H1 (cell line): ENCODE data around the gene ZKSCAN8. TPM values are rescaled to one million over a fixed set of nuclear protein-coding genes. Genes with fewer than 3 reads are reported as not detected.
A peak's percentile ranks its signal among the peaks of the same experiment; 100 is the strongest.

Source experiments
- CTCF ChIA-PET: fragments of 300-600 bp; sonication (Branson Sonifier 250); formaldehyde crosslinking; loops from one replicate; lab custom pipeline; 2021; ENCODE audit not compliant: partially characterized antibody; lab: Charles Lee
- POLR2A ChIA-PET: fragments of 300-600 bp; sonication (Branson Sonifier 250); formaldehyde crosslinking; loops from one replicate; lab custom pipeline; 2021; ENCODE audit warnings: inconsistent platforms; ENCODE audit not compliant: partially characterized antibody; lab: Charles Lee
- DNase-seq, 2 experiments: peaks; one replicate each; pipeline versions ENCODE4 v3.0.0 to v3.0.0-alpha.2; 2010 to 2022; ENCODE audit warnings: low spot score in 2 of 2, low read depth in 1 of 2, mixed read lengths in 1 of 2
- FAIRE-seq: peaks from 2 replicates; lab custom pipeline; 2011; peaks lifted over from hg19 to GRCh38; lab: Jason Lieb, UNC
- H2AFZ ChIP-seq: 2 replicates; pipeline ENCODE4 v1.8.1; 2012; ENCODE audit warnings: low read length, inconsistent platforms
- H2AK5ac ChIP-seq: 2 replicates; pipeline ENCODE4 v1.6.1; 2013; ENCODE audit warnings: low read depth, low read length
- H2BK120ac ChIP-seq: replicated peaks from 2 replicates; pipeline ENCODE3; 2013; ENCODE audit warnings: low read depth, low read length, inconsistent platforms
- H2BK12ac ChIP-seq: 2 replicates; pipeline ENCODE4 v1.6.1; 2013; ENCODE audit warnings: low read depth, low read length
- H2BK15ac ChIP-seq: 2 replicates; pipeline ENCODE4 v1.6.1; 2013; ENCODE audit warnings: low read length
- H2BK20ac ChIP-seq: 2 replicates; pipeline ENCODE4 v1.6.1; 2013; ENCODE audit warnings: low read length
- H2BK5ac ChIP-seq: 2 replicates; pipeline ENCODE4 v1.6.1; 2013; ENCODE audit warnings: low read depth, low read length
- H3K14ac ChIP-seq: 2 replicates; pipeline ENCODE4 v1.6.1; 2013; ENCODE audit warnings: inconsistent platforms; ENCODE audit not compliant: insufficient read length
- H3K18ac ChIP-seq: 2 replicates; pipeline ENCODE4 v1.6.1; 2013; ENCODE audit warnings: low read length; ENCODE audit errors: extremely low read depth
- H3K23ac ChIP-seq: 2 replicates; pipeline ENCODE4 v1.6.1; 2013; ENCODE audit warnings: inconsistent platforms; ENCODE audit not compliant: insufficient read length
- H3K23me2 ChIP-seq: 2 replicates; pipeline ENCODE4 v1.6.1; 2013; ENCODE audit warnings: low read depth, low read length
- H3K27ac ChIP-seq: 2 replicates; pipeline ENCODE4 v1.6.1; 2011; ENCODE audit warnings: low read depth, low read length, inconsistent platforms
- H3K27me3 ChIP-seq, 4 experiments: replicated peaks in 1 of 4; 1 replicate in 1 of 4; 2 replicates in 3 of 4; pipeline versions ENCODE4 v1.6.1 to v1.8.1; 2011 to 2013; ENCODE audit warnings: low read length in 3 of 4, mild to moderate bottlenecking in 3 of 4, inconsistent platforms in 2 of 4, mixed read lengths in 2 of 4, moderate library complexity in 1 of 4; ENCODE audit not compliant: control insufficient read depth in 3 of 4, insufficient read depth in 3 of 4; ENCODE audit errors: extremely low read depth in 1 of 4
- H3K36me3 ChIP-seq, 4 experiments: 2 replicates each; pipeline versions ENCODE4 v1.6.1 to v1.8.1; 2011 to 2013; ENCODE audit warnings: mild to moderate bottlenecking in 4 of 4, low read length in 3 of 4, moderate library complexity in 2 of 4, control low read depth in 1 of 4, inconsistent platforms in 1 of 4; ENCODE audit not compliant: insufficient read depth in 4 of 4, control insufficient read depth in 2 of 4
- H3K4ac ChIP-seq: replicated peaks from 2 replicates; pipeline ENCODE3; 2013; ENCODE audit warnings: low read length, low read depth, mixed read lengths, inconsistent platforms; ENCODE audit not compliant: insufficient read length
- H3K4me1 ChIP-seq, 4 experiments: replicated peaks in 1 of 4; 1 replicate in 1 of 4; 2 replicates in 3 of 4; pipeline versions ENCODE4 v1.6.1 to v1.8.1; 2011 to 2013; ENCODE audit warnings: low read length in 3 of 4, inconsistent platforms in 2 of 4, mixed read lengths in 1 of 4; ENCODE audit not compliant: insufficient read depth in 4 of 4, control insufficient read depth in 3 of 4
- H3K4me2 ChIP-seq, 2 experiments: 2 replicates each; pipeline versions ENCODE4 v1.6.1 to v1.8.1; 2011 to 2013; ENCODE audit warnings: low read depth in 2 of 2, low read length in 2 of 2, control low read depth in 1 of 2, inconsistent platforms in 1 of 2, mild to moderate bottlenecking in 1 of 2; ENCODE audit not compliant: insufficient read depth in 1 of 2
- H3K4me3 ChIP-seq, 4 experiments: fragments of 200-600, 300-600 bp in 1 of 4; sonication (generic), shearing (Covaris generic), sonication (Bioruptor Twin) in 1 of 4; 2 replicates each; pipeline versions ENCODE4 v1.5.1 to v1.8.1; 2011 to 2016; ENCODE audit warnings: low read length in 4 of 4, low read depth in 3 of 4, control low read depth in 2 of 4, inconsistent platforms in 2 of 4, mild to moderate bottlenecking in 2 of 4, mixed read lengths in 1 of 4, moderate library complexity in 1 of 4; ENCODE audit not compliant: insufficient read depth in 2 of 4; ENCODE audit errors: extremely low read depth in 1 of 4
- H3K56ac ChIP-seq: replicated peaks from 2 replicates; pipeline ENCODE3; 2013; ENCODE audit warnings: low read depth, mild to moderate bottlenecking, mixed read lengths, low read length, inconsistent platforms; ENCODE audit not compliant: insufficient read length
- H3K79me1 ChIP-seq: 2 replicates; pipeline ENCODE4 v1.6.1; 2013; ENCODE audit warnings: low read depth, low read length, control low read depth
- H3K79me2 ChIP-seq, 2 experiments: 2 replicates each; pipeline versions ENCODE4 v1.6.1 to v1.8.1; 2012 to 2013; ENCODE audit warnings: low read length in 2 of 2, mild to moderate bottlenecking in 2 of 2, inconsistent platforms in 1 of 2; ENCODE audit not compliant: insufficient read depth in 2 of 2, control insufficient read depth in 1 of 2
- H3K9ac ChIP-seq, 4 experiments: replicated peaks in 1 of 4; 1 replicate in 1 of 4; 2 replicates in 3 of 4; pipeline versions ENCODE4 v1.6.1 to v1.8.1; 2011 to 2013; ENCODE audit warnings: low read depth in 3 of 4, low read length in 3 of 4, control low read depth in 2 of 4, mild to moderate bottlenecking in 2 of 4, moderate library complexity in 2 of 4, inconsistent platforms in 1 of 4; ENCODE audit errors: extremely low read depth in 1 of 4
- H3K9me3 ChIP-seq, 2 experiments: 2 replicates each; pipeline versions ENCODE4 v1.6.1 to v1.8.1; 2012 to 2013; ENCODE audit warnings: mild to moderate bottlenecking in 2 of 2, moderate library complexity in 2 of 2, control low read depth in 1 of 2, inconsistent platforms in 1 of 2, low read depth in 1 of 2, low read length in 1 of 2, mixed read lengths in 1 of 2; ENCODE audit not compliant: insufficient read depth in 2 of 2
- H4K20me1 ChIP-seq, 2 experiments: replicated peaks in 1 of 2; 2 replicates each; pipeline versions ENCODE3 to v1.8.1; 2011 to 2013; ENCODE audit warnings: inconsistent platforms in 2 of 2, low read length in 2 of 2, mild to moderate bottlenecking in 1 of 2; ENCODE audit not compliant: insufficient read depth in 2 of 2, control insufficient read depth in 1 of 2
- H4K5ac ChIP-seq: 2 replicates; pipeline ENCODE4 v1.6.1; 2013; ENCODE audit warnings: low read length, low read depth, mixed read lengths, inconsistent platforms; ENCODE audit not compliant: insufficient read length
- H4K8ac ChIP-seq: 2 replicates; pipeline ENCODE4 v1.8.0; 2013; ENCODE audit warnings: mild to moderate bottlenecking, moderate library complexity, low read length, inconsistent platforms; ENCODE audit not compliant: insufficient read depth; ENCODE audit errors: extremely low read depth
- H4K91ac ChIP-seq: replicated peaks from 2 replicates; pipeline ENCODE3; 2013; ENCODE audit warnings: low read length, mixed read lengths, inconsistent platforms; ENCODE audit not compliant: insufficient read length
- CBX8 ChIP-seq: fragments of 300-800, 300-1000 bp; sonication (generic); IDR thresholded peaks from 2 replicates; pipeline ENCODE4 v1.7.1; 2016; ENCODE audit warnings: low read depth, low read length, borderline replicate concordance
- CHD2 ChIP-seq: IDR thresholded peaks from 2 replicates; pipeline ENCODE4 v1.6.1; 2012; ENCODE audit warnings: low read length, improper control_type of control experiment
- HDAC2 ChIP-seq, 2 experiments: fragments of 300-600 bp in 1 of 2; sonication (generic) in 1 of 2; IDR thresholded peaks; 2 replicates each; pipeline ENCODE4 v1.6.1; 2011 to 2012; ENCODE audit warnings: low read depth in 2 of 2, low read length in 2 of 2, mild to moderate bottlenecking in 2 of 2, moderate library complexity in 2 of 2, borderline replicate concordance in 1 of 2, inconsistent platforms in 1 of 2
- RXRA ChIP-seq: IDR thresholded peaks from 2 replicates; pipeline ENCODE4 v1.6.1; 2011; ENCODE audit warnings: low read depth, mild to moderate bottlenecking, low read length, moderate library complexity; ENCODE audit not compliant: insufficient read depth
- SAP30 ChIP-seq: fragments of 300-600 bp; sonication (generic); IDR thresholded peaks from 2 replicates; pipeline ENCODE4 v1.7.1; 2012; ENCODE audit warnings: low read length, moderate library complexity, mild to moderate bottlenecking, inconsistent platforms; ENCODE audit not compliant: insufficient read depth, insufficient replicate concordance
- SIX5 ChIP-seq: IDR thresholded peaks from 2 replicates; pipeline ENCODE4 v1.6.1; 2011; ENCODE audit warnings: mild to moderate bottlenecking, low read depth, low read length
- WGBS, 2 experiments: shearing (Covaris generic) in 1 of 2; methylation state at CpG; one replicate each; pipeline versions ENCODE4 v1.1.6 to v1.1.7; 2013 to 2015; ENCODE audit warnings: low lambda C conversion rate in 2 of 2, mixed read lengths in 2 of 2, inconsistent platforms in 1 of 2, low coverage in 1 of 2, missing lambda C conversion rate in 1 of 2; ENCODE audit not compliant: insufficient replicate concordance in 2 of 2, insufficient coverage in 1 of 2, insufficient read length in 1 of 2; ENCODE audit errors: extremely low coverage in 1 of 2, missing lambda C conversion rate in 1 of 2; 5-methylcytosine and 5-hydroxymethylcytosine counted together
- polyA plus RNA-seq, 7 experiments: library from polyadenylated mRNA; depleted of rRNA in 3 of 7; stranded (reverse) in 5 of 7; unstranded in 2 of 7; fragments of >200 nt in 5 of 7; fragments of 200-250 nt in 2 of 7; gene quantifications; 1 replicate in 5 of 7; 2 replicates in 1 of 7; 4 replicates in 1 of 7; pipeline versions ENCODE4 v1.2.1 to v1.2.3, GENCODE V29; 2011 to 2013; ENCODE audit warnings: missing spikeins in 2 of 7, mixed read lengths in 2 of 7
- total RNA-seq: library from RNA; stranded (reverse); fragmentation: NEBNext Ultra II Directional; extraction: Animal tissue kit (Norgen Biotek cat#: 25700); gene quantifications from 2 replicates; pipeline ENCODE4 v1.2.1, GENCODE V29; 2021

ZKSCAN8 gene
- total and polyA plus RNA-seq, 2 of the 8 experiments (the other 6 are each of a cell fraction or from before 2014, with no cell fraction given), result 10.7 to 24.1 TPM

- WGBS, 2 experiments, result 12% methylated on average over 6 of the region's 6 CpGs; no CpG with 5 or more reads in 1 of the 2 experiments
- H3K27me3 ChIP-seq, result peaks cover 0 to 3% (median 1%) of the 10 kb centered on the region in 4 experiments; a peak in 1 of 7 replicates
- DNase-seq (no peak), FAIRE-seq (no peak)
- no peak overlapping the region for H3K56ac ChIP-seq
- H2BK5ac ChIP-seq, result no peak overlapping the region
- no peak overlapping the region for H2BK12ac ChIP-seq
- H3K4me3 ChIP-seq, result peak overlapping the region; percentile 85 to 91 (median 87)
- no peaks in the 10 kb centered on the region; the same call in 1 of the 2 replicates for H3K79me1 ChIP-seq
- peaks cover 0 to 8% (median 2%) of the 10 kb centered on the region in 4 experiments; a peak in 3 of 7 replicates for H3K4me1 ChIP-seq
- H3K27ac ChIP-seq, result no peak overlapping the region
- H2BK15ac ChIP-seq, result no peak overlapping the region
- no peak overlapping the region for H2AK5ac ChIP-seq
- H3K18ac ChIP-seq, result no peak overlapping the region
- CTCF ChIA-PET, result no interaction called here
- H3K36me3 ChIP-seq, result no peaks in the 10 kb centered on the region
- no peak overlapping the region for H3K14ac ChIP-seq
- no peak overlapping the region for H3K4ac ChIP-seq
- peaks cover 0 to 31% of the 10 kb centered on the region in 2 experiments; a peak in 3 of 4 replicates for H3K79me2 ChIP-seq
- TF ChIP-seq SAP30 (no peak), CBX8 (no peak), RXRA (no peak), SIX5 (no peak), CHD2 (no peak), HDAC2 (IDR thresholded peaks at IDR 0.05; ENCODE audit: borderline replicate concordance in 1 of 2, low read depth in 2 of 2, low read length in 2 of 2) (no peak)
- no peaks in the 10 kb centered on the region for H4K20me1 ChIP-seq
- no peak overlapping the region for H3K23ac ChIP-seq
- no peak overlapping the region for H2BK120ac ChIP-seq
- H3K4me2 ChIP-seq, result peak overlapping the region; percentile 64 to 82
- peaks cover 6% of the 10 kb centered on the region for H3K23me2 ChIP-seq
- POLR2A ChIA-PET, result interaction anchor here (0.8 to 3.1 kb wide), 14 partner anchors 11 to 319 kb away, joined by 3 to 48 read pairs (median 4); partner anchors contain the start of genes ZSCAN16 and ZSCAN31
- no peaks in the 10 kb centered on the region for H3K9me3 ChIP-seq
- no peak overlapping the region for H4K5ac ChIP-seq
- no peak overlapping the region for H4K8ac ChIP-seq
- H2BK20ac ChIP-seq, result no peak overlapping the region
- H4K91ac ChIP-seq, result no peak overlapping the region
- peak overlapping the region in 3 of 4 experiments; percentile 76 to 81 (median 77); a peak in 5 of 7 replicates for H3K9ac ChIP-seq
- peak overlapping the region; percentile 85 for H2AFZ ChIP-seq
Measured at GRCh38 chr6:28137505-28137981, 4.1 kb upstream of the ZKSCAN8 start.
